WI38 (cell line): ENCODE data around the gene PLSCR1.

ENCODE experiments used
- H3K4me3 ChIP-seq: 2 replicates; pipeline ENCODE4 v1.5.1; 2011; ENCODE audit warnings: low read depth, mild to moderate bottlenecking, control low read depth, low read length
- TF ChIP-seq, protein P1 (sequence below): IDR thresholded peaks from 2 replicates; pipeline ENCODE4 v1.5.1; 2012; ENCODE audit warnings: low read depth, mild to moderate bottlenecking, control low read depth, low read length

PLSCR1 gene

DNA sequence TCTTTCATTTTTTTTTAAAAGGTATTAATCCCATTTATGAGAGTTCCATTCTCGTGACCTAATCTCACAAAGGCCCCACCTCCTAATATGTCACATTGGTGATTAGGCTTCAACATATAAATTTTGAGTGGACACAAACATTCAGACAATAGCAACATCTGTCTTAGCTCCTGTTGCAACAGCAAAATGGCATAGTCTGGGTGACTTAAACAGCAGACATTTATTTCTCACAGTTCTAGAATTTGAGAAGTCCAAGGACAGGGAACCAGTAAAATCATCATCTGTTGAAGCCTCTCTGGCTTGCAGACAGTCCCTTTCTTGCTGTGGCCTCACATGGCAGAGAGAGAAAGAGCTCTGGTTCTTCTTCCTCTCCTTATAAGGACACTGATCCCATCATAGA is 71.8 kb downstream of the PLSCR1 start:
- TF ChIP-seq, protein P1, sequence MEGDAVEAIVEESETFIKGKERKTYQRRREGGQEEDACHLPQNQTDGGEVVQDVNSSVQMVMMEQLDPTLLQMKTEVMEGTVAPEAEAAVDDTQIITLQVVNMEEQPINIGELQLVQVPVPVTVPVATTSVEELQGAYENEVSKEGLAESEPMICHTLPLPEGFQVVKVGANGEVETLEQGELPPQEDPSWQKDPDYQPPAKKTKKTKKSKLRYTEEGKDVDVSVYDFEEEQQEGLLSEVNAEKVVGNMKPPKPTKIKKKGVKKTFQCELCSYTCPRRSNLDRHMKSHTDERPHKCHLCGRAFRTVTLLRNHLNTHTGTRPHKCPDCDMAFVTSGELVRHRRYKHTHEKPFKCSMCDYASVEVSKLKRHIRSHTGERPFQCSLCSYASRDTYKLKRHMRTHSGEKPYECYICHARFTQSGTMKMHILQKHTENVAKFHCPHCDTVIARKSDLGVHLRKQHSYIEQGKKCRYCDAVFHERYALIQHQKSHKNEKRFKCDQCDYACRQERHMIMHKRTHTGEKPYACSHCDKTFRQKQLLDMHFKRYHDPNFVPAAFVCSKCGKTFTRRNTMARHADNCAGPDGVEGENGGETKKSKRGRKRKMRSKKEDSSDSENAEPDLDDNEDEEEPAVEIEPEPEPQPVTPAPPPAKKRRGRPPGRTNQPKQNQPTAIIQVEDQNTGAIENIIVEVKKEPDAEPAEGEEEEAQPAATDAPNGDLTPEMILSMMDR, result no peak
- H3K4me3 ChIP-seq, result no peak overlapping the region

GRCh38 chr3:146471012-146471411 is 73.4 kb downstream of the PLSCR1 start:
- TF ChIP-seq, protein P1, result no peak
- no peak overlapping the region for H3K4me3 ChIP-seq

DNA sequence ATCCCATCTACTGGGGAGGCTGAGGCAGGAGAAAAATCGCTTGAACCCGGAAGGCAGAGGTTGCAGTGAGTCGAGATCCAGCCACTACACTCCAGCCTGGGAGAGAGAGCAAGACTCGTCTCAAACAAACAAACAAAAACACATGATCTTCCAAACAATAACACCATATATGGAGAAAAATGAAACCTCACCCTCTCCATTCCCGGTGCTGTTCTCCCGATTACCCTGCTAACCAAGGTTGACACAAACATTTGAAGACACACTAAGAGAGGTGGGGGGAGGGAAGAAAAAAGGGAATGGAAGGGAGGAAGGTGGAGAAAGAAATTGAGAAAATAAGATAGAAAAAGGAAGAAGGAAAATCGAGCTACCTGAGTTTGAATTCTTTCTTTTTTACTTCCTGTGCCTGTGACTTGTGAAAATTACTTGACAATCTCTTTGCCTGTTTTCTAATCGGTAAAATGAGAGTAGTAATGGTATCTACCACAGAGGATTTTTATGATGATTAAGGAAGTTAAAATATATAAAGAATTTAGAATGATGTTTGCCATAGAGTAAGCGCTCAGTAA is 73.9 kb downstream of the PLSCR1 start:
- H3K4me3 ChIP-seq, result no peak overlapping the region
- TF ChIP-seq, protein P1, result no peak

DNA sequence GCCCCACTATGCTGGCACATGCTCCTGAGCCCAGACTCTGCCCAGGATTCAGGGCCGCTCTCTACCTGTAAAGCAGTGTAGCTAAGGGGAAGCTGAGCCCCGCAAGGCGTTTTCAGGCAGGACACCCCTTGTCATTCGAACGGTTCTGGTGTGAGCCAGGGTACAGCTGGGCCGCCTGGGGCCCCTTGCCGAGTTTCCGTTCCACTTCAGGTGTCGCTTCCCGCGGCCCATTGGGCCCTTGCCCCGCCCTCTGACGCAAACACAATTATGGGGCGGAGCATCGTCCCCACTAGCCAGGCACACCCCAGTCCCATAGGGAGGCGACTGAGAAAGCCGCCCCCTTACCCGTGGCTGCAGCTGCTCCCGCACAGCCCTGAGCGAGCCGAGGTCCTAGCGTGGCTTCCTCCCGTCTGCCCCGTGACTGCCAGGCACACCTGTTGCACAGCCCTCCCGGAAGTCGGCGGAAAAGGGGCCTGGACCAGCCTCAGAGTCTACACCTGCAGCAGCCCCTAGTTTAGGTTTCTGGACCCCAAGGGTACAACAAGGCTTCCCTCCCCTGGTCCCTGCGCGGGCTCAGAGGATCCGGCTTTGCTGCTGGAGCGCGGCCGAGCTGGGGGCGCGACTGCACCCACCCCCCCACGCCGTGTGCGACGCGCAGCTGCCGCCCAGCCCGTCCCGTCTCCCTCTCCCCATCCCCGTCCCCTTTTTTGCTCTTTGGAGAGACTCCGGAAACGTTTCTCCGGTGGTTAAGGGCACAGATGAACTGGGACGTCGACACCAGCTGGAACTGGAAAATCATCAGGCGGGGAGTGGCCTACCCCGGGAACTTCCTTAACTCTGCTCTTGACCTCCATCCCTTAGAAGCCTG is 75.0 kb downstream of the PLSCR1 start, which contains the start of gene PLSCR2:
TSS of gene PLSCR2 (minus strand) at position 412 of the 868 bp plus-strand sequence. CDS start 9,657 bp downstream, outside the sequence.
- peak within 1 kb of the TSS; percentile 36 for H3K4me3 ChIP-seq
- TF ChIP-seq, protein P1, result no peak

- TF ChIP-seq, protein P1, result no peak
- H3K4me3 ChIP-seq, result peak overlapping the region; percentile 36
Observed at GRCh38 chr3:146468671-146469149, 75.7 kb downstream of the PLSCR1 start.

DNA sequence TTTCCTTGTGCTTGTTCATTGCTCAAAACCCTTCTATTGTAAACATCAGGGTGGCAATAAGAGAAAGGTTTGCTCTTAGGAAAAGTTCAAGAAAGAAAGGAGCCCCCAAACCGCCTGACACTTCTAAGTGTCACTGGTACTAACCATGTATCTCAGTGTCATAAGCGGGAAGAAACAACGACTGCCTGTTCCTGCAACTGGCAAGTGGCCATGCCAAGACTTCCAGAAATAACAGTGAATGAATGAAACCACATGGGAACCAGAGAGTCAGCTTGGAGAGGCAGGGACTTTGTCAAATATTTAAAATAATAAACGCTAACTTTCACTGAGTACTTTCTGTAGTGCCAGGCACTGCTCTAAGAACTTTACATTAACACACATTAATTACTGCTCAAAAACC is 76.2 kb downstream of the PLSCR1 start:
- TF ChIP-seq, protein P1, result no peak
- H3K4me3 ChIP-seq, result no peak overlapping the region

- TF ChIP-seq, protein P1, result no peak
- H3K4me3 ChIP-seq, result no peak overlapping the region
Observed at GRCh38 chr3:146466604-146467003, 77.8 kb downstream of the PLSCR1 start.
